Body of pancreas (tissue), 4 donors: Measurements from ENCODE around the gene SUMO3.

Source experiments
- POLR2A ChIP-seq, 3 donors: fragments of 450-650 bp; IDR thresholded peaks; one replicate each; pipeline ENCODE4 v1.6.1; 2016; ENCODE audit warnings: antibody characterized with exemption in 3 of 3, mild to moderate bottlenecking in 2 of 3
- TF ChIP-seq, protein P1 (sequence below), 7 experiments: fragments of 450-650 bp in 4 of 7; fragments of 200-600 bp in 3 of 7; sonication (generic) in 3 of 7; IDR thresholded peaks; one replicate each; pipeline ENCODE4 v1.5.1; 2016 to 2019; ENCODE audit warnings: antibody characterized with exemption in 7 of 7

DNA sequence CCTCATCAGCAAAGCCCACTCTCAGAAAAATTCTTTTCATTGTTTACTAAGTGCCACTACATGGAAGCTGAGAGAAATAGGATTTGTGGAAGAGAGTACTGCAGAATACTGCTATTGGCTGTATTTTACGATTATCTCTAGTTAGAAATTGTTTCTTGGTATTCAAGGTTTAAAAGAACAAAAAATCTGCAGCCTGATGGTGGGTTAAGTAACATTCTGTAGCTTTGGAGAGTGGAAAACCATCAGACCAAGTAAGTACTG lies 28.3 kb upstream of the SUMO3 start:
- TF ChIP-seq, protein P1, sequence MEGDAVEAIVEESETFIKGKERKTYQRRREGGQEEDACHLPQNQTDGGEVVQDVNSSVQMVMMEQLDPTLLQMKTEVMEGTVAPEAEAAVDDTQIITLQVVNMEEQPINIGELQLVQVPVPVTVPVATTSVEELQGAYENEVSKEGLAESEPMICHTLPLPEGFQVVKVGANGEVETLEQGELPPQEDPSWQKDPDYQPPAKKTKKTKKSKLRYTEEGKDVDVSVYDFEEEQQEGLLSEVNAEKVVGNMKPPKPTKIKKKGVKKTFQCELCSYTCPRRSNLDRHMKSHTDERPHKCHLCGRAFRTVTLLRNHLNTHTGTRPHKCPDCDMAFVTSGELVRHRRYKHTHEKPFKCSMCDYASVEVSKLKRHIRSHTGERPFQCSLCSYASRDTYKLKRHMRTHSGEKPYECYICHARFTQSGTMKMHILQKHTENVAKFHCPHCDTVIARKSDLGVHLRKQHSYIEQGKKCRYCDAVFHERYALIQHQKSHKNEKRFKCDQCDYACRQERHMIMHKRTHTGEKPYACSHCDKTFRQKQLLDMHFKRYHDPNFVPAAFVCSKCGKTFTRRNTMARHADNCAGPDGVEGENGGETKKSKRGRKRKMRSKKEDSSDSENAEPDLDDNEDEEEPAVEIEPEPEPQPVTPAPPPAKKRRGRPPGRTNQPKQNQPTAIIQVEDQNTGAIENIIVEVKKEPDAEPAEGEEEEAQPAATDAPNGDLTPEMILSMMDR (IDR thresholded peaks at IDR 0.05) = no peak
- no peak for TF ChIP-seq POLR2A (IDR thresholded peaks at IDR 0.05)
